CD14-positive monocyte (primary cell): ENCODE data around the gene CIB2. TPM values are rescaled to one million over a fixed set of nuclear protein-coding genes. Genes with fewer than 3 reads are reported as not detected.

ENCODE experiments used
- DNase-seq, 3 donors: peaks; one replicate each; pipeline ENCODE4 v3.0.0-alpha.2; 2011 to 2022
- H2AFZ ChIP-seq: 2 replicates; pipeline ENCODE4 v1.6.0; 2012; ENCODE audit warnings: mild to moderate bottlenecking, low read depth, low read length, inconsistent platforms; ENCODE audit not compliant: insufficient read depth, poor library complexity, severe bottlenecking
- H3K27ac ChIP-seq, 2 donors: 1 replicate in 1 of 2; 2 replicates in 1 of 2; pipeline ENCODE4 v1.5.1; 2012 to 2013; ENCODE audit warnings: low read length in 2 of 2, control low read depth in 1 of 2, inconsistent platforms in 1 of 2, low read depth in 1 of 2, mild to moderate bottlenecking in 1 of 2
- H3K27me3 ChIP-seq, 2 donors: one replicate each; pipeline versions ENCODE4 v1.6.0 to v1.6.1; 2011 to 2013; ENCODE audit warnings: low read length in 2 of 2; ENCODE audit not compliant: control insufficient read depth in 2 of 2, insufficient read depth in 2 of 2
- H3K36me3 ChIP-seq, 2 donors: replicated peaks in 1 of 2; 1 replicate in 1 of 2; 2 replicates in 1 of 2; pipeline versions ENCODE4 v1.5.1 to v1.6.1; 2012 to 2013; ENCODE audit warnings: low read length in 2 of 2, control low read depth in 1 of 2, inconsistent platforms in 1 of 2, mild to moderate bottlenecking in 1 of 2; ENCODE audit not compliant: insufficient read depth in 2 of 2, control insufficient read depth in 1 of 2
- H3K4me1 ChIP-seq, 2 donors: 1 replicate in 1 of 2; 2 replicates in 1 of 2; pipeline versions ENCODE4 v1.5.1 to v1.6.1; 2012 to 2013; ENCODE audit warnings: low read length in 2 of 2, control low read depth in 1 of 2, inconsistent platforms in 1 of 2, mild to moderate bottlenecking in 1 of 2, moderate library complexity in 1 of 2; ENCODE audit not compliant: insufficient read depth in 2 of 2, control insufficient read depth in 1 of 2
- H3K4me2 ChIP-seq: replicated peaks from 2 replicates; pipeline ENCODE3; 2012; ENCODE audit warnings: low read length, moderate library complexity, mild to moderate bottlenecking; ENCODE audit not compliant: poor library complexity, severe bottlenecking; ENCODE audit errors: extremely low read depth
- H3K4me3 ChIP-seq, 3 experiments: fragments of 200-600 bp in 1 of 3; sonication (generic) in 1 of 3; replicated peaks in 1 of 3; 1 replicate in 2 of 3; 2 replicates in 1 of 3; pipeline ENCODE4 v1.5.1; 2011 to 2013; ENCODE audit warnings: low read length in 3 of 3, mild to moderate bottlenecking in 3 of 3, control low read depth in 2 of 3, low read depth in 2 of 3, inconsistent platforms in 1 of 3, moderate library complexity in 1 of 3
- H3K79me2 ChIP-seq: 2 replicates; pipeline ENCODE4 v1.6.0; 2012; ENCODE audit warnings: mild to moderate bottlenecking, control low read depth, inconsistent platforms, low read length, moderate library complexity; ENCODE audit not compliant: insufficient read depth
- H3K9ac ChIP-seq: 2 replicates; pipeline ENCODE4 v1.6.0; 2017; ENCODE audit warnings: low read length, mild to moderate bottlenecking; ENCODE audit not compliant: insufficient read depth, poor library complexity, severe bottlenecking
- H3K9me3 ChIP-seq, 2 donors: replicated peaks in 1 of 2; 1 replicate in 1 of 2; 2 replicates in 1 of 2; pipeline versions ENCODE4 v1.5.1 to v1.6.1; 2012 to 2013; ENCODE audit warnings: low read length in 2 of 2, control low read depth in 1 of 2; ENCODE audit not compliant: control insufficient read depth in 1 of 2, insufficient read depth in 1 of 2
- H4K20me1 ChIP-seq: 2 replicates; pipeline ENCODE4 v1.6.0; 2012; ENCODE audit warnings: mild to moderate bottlenecking, low read length, control low read depth, moderate library complexity; ENCODE audit not compliant: insufficient read depth
- H3K27ac Mint-ChIP-seq, 7 donors: one replicate each; pipeline ENCODE4 v1.8.0; 2020; ENCODE audit warnings: mild to moderate bottlenecking in 7 of 7, mixed read lengths in 7 of 7, moderate library complexity in 6 of 7, inconsistent platforms in 2 of 7
- H3K27me3 Mint-ChIP-seq, 3 donors: one replicate each; pipeline ENCODE4 v1.8.0; 2021 to 2022; ENCODE audit warnings: low read depth in 3 of 3, mild to moderate bottlenecking in 3 of 3, mixed read lengths in 3 of 3, moderate library complexity in 3 of 3, inconsistent platforms in 1 of 3
- H3K36me3 Mint-ChIP-seq, 2 donors: one replicate each; pipeline ENCODE4 v1.8.0; 2020; ENCODE audit warnings: mixed read lengths in 2 of 2, inconsistent platforms in 1 of 2, mild to moderate bottlenecking in 1 of 2
- H3K4me1 Mint-ChIP-seq: one replicate; pipeline ENCODE4 v1.8.0; 2020; ENCODE audit warnings: mild to moderate bottlenecking, mixed read lengths
- H3K4me3 Mint-ChIP-seq, 2 donors: one replicate each; pipeline ENCODE4 v1.8.0; 2020; ENCODE audit warnings: mild to moderate bottlenecking in 2 of 2, mixed read lengths in 2 of 2, moderate library complexity in 1 of 2
- H3K9me3 Mint-ChIP-seq, 7 donors: one replicate each; pipeline ENCODE4 v1.8.0; 2020 to 2022; ENCODE audit warnings: mixed read lengths in 7 of 7, mild to moderate bottlenecking in 6 of 7, moderate library complexity in 6 of 7, inconsistent platforms in 2 of 7
- CTCF ChIP-seq: fragments of 200-600 bp; IDR thresholded peaks from one replicate; pipeline ENCODE4 v1.8.0; 2022; ENCODE audit warnings: antibody characterized with exemption, mild to moderate bottlenecking
- WGBS: methylation state at CpG from one replicate; pipeline ENCODE4 v1.1.5; 2013; ENCODE audit warnings: missing lambda C conversion rate; ENCODE audit not compliant: insufficient coverage; 5-methylcytosine and 5-hydroxymethylcytosine counted together
- intact Hi-C, 2 donors: fragments of 100-400 bp; cut with micrococcal nuclease; formaldehyde crosslinking; loops; one replicate each; pipeline versions ENCODE4 v1.15.0 to v1.15.1; 2023
- polyA plus RNA-seq, 3 donors: library from polyadenylated mRNA; depleted of rRNA in 1 of 3; unstranded in 2 of 3; stranded (reverse) in 1 of 3; fragments of 300-500 nt in 2 of 3; fragments of >200 nt in 1 of 3; fragmentation: Illumina TruSeq in 2 of 3; gene quantifications; 1 replicate in 2 of 3; 2 replicates in 1 of 3; pipeline ENCODE4 v1.2.3, GENCODE V29; 2012 to 2021

CIB2 gene
- polyA plus RNA-seq, 3 donors = 0.43 to 0.75 (median 0.51) TPM

GRCh38 chr15:78104119-78104479 lies 27.1 kb downstream of the CIB2 start:
- Histone ChIP-seq H3K9me3 (no peaks in the 10 kb centered on the region), H3K4me1 (peaks cover 11 to 14% of the 10 kb centered on the region in 2 donors), H3K27ac (no peak overlapping the region), H3K4me3 (no peak overlapping the region), H2AFZ (no peak overlapping the region), H4K20me1 (no peaks in the 10 kb centered on the region), H3K36me3 (no peaks in the 10 kb centered on the region), H3K4me2 (no peak overlapping the region), H3K27me3 (no peaks in the 10 kb centered on the region), H3K79me2 (no peaks in the 10 kb centered on the region), H3K9ac (no peak overlapping the region)
- H3K27me3 Mint-ChIP-seq = peaks cover 0 to 3% (median 0%) of the 10 kb centered on the region in 3 donors
- WGBS = 93% methylated on average over 3 of the region's 4 CpGs
- DNase-seq = no peak
- peak overlapping the region in 4 of 7 donors; percentile 5 to 83 (median 37) for H3K27ac Mint-ChIP-seq
- no peak for TF ChIP-seq CTCF
- intact Hi-C loops = loop anchor here in 1 of 2 donors (1.0 kb wide), 1 partner anchor 102 kb away; no protein-coding TSS in a partner anchor
- no peak overlapping the region for H3K4me3 Mint-ChIP-seq
- H3K4me1 Mint-ChIP-seq = peaks cover 20% of the 10 kb centered on the region
- H3K36me3 Mint-ChIP-seq = no peaks in the 10 kb centered on the region
- peaks cover 0 to 2% (median 0%) of the 10 kb centered on the region in 7 donors for H3K9me3 Mint-ChIP-seq

DNA sequence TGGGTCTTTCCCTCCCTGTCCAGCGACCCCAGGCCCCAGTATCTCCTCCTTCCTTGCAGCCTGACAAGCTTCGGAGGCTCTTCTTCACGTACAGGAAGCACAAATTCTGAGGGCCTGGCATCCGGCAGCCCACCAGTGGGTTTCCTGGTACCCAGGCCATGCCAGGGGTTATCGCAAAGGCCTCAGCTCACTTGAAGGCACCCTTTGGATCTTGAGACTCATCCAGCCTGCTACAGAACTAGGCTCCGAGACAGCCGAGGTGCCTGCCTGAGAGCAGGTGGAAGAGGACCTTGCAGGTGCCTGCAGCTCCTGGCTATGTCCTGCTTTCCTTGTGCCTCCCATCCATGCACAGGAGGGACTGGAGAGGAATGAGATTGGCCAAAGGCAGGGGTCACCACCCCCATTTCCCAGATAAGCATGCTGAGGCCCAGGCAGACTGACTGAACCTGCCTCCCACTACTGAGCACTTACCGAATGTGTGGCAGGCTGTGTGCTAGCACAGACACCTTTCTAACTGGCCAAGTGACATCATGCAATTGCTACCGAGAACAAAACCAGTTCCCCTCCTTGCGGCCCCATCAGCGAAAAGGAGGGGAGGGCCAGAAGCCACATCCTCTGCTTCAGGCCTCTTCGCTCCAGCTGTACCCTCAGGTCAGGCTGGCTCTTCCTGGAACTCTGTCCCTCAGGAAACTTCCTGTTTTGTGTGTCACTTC lies 27.7 kb downstream of the CIB2 start:
- H3K4me2 ChIP-seq = no peak overlapping the region

More for the DNA sequence above, 27.7 kb downstream of the CIB2 start:
- H3K4me3 Mint-ChIP-seq = no peak overlapping the region
- Histone ChIP-seq H4K20me1 (no peaks in the 10 kb centered on the region), H3K27ac (no peak overlapping the region), H3K9ac (peak overlapping the region; percentile 20), H2AFZ (no peak overlapping the region), H3K9me3 (no peaks in the 10 kb centered on the region), H3K79me2 (no peaks in the 10 kb centered on the region), H3K4me1 (peaks cover 11 to 14% of the 10 kb centered on the region in 2 donors), H3K4me3 (no peak overlapping the region), H3K27me3 (no peaks in the 10 kb centered on the region), H3K36me3 (no peaks in the 10 kb centered on the region)
- intact Hi-C loops = loop anchor here in 1 of 2 donors (1.0 kb wide), 1 partner anchor 101 kb away; no protein-coding TSS in a partner anchor
- peaks cover 0 to 2% (median 0%) of the 10 kb centered on the region in 7 donors for H3K9me3 Mint-ChIP-seq
- peak in 1 of 3 donors; percentile 41 for DNase-seq
- H3K4me1 Mint-ChIP-seq = peaks cover 20% of the 10 kb centered on the region
- 44% methylated on average over 11 of the region's 12 CpGs for WGBS
- TF ChIP-seq CTCF = no peak
- H3K36me3 Mint-ChIP-seq = no peaks in the 10 kb centered on the region
- H3K27me3 Mint-ChIP-seq = peaks cover 0 to 3% (median 0%) of the 10 kb centered on the region in 3 donors
- H3K27ac Mint-ChIP-seq = peak overlapping the region in 4 of 7 donors; percentile 5 to 83 (median 52)
